Upper lobe of left lung (tissue), 4 donors: ENCODE data around the gene WDR75.

Experiments
- CTCF ChIP-seq, 6 experiments: fragments of 450-650 bp in 4 of 6; fragments of 200-600 bp in 2 of 6; sonication (generic) in 2 of 6; IDR thresholded peaks; one replicate each; pipeline ENCODE4 v1.5.1; 2016 to 2019; ENCODE audit warnings: antibody characterized with exemption in 6 of 6
- POLR2AphosphoS5 ChIP-seq, 2 donors: sonication (generic); formaldehyde crosslinking; IDR thresholded peaks; one replicate each; pipeline ENCODE4 v1.5.1; 2017; ENCODE audit warnings: antibody characterized with exemption in 2 of 2

GRCh38 chr2:189524746-189525145 lies 83.5 kb downstream of the WDR75 start:
- TF ChIP-seq POLR2AphosphoS5 (IDR thresholded peaks at IDR 0.05) = no peak
- TF ChIP-seq CTCF (IDR thresholded peaks at IDR 0.05) = no peak
